Lung (tissue), 12 donors: ENCODE measurements around the gene MAP2. TPM values are rescaled to one million over a fixed set of nuclear protein-coding genes. Genes with fewer than 3 reads are reported as not detected.

ENCODE experiments used
- ATAC-seq: fragments of 200-7000 bp; cut with Tn5 transposase; one replicate; pipeline ENCODE4 v1.9.1; 2020; ENCODE audit warnings: moderate number of reproducible peaks; ENCODE audit not compliant: insufficient read depth, low FRiP score
- DNase-seq, 3 donors: peaks; one replicate each; pipeline ENCODE4 v3.0.0-alpha.2; 2013 to 2017
- H3K27ac ChIP-seq, 2 donors: one replicate each; pipeline ENCODE4 v1.5.1; 2013; ENCODE audit warnings: mild to moderate bottlenecking in 2 of 2, moderate library complexity in 2 of 2, control low read depth in 1 of 2, inconsistent platforms in 1 of 2, low read depth in 1 of 2, low read length in 1 of 2
- H3K27me3 ChIP-seq, 3 donors: one replicate each; pipeline ENCODE4 v1.5.1; 2013; ENCODE audit warnings: low read length in 2 of 3; ENCODE audit not compliant: control insufficient read depth in 3 of 3, insufficient read depth in 3 of 3
- H3K36me3 ChIP-seq, 4 donors: one replicate each; pipeline ENCODE4 v1.5.1; 2013; ENCODE audit warnings: low read length in 4 of 4, mild to moderate bottlenecking in 1 of 4, moderate library complexity in 1 of 4; ENCODE audit not compliant: control insufficient read depth in 4 of 4, insufficient read depth in 4 of 4
- H3K4me1 ChIP-seq, 5 donors: one replicate each; pipeline ENCODE4 v1.5.1; 2013; ENCODE audit warnings: low read length in 5 of 5, mild to moderate bottlenecking in 2 of 5, moderate library complexity in 1 of 5; ENCODE audit not compliant: control insufficient read depth in 5 of 5, insufficient read depth in 5 of 5
- H3K4me3 ChIP-seq: one replicate; pipeline ENCODE4 v1.5.1; 2013; ENCODE audit warnings: mild to moderate bottlenecking, control low read depth, moderate library complexity
- H3K9ac ChIP-seq, 2 donors: one replicate each; pipeline ENCODE4 v1.5.1; 2013; ENCODE audit warnings: low read length in 2 of 2, control low read depth in 1 of 2; ENCODE audit not compliant: insufficient read depth in 1 of 2
- H3K9me3 ChIP-seq, 4 donors: one replicate each; pipeline ENCODE4 v1.5.1; 2013; ENCODE audit warnings: low read length in 3 of 4, mild to moderate bottlenecking in 1 of 4, moderate library complexity in 1 of 4; ENCODE audit not compliant: control insufficient read depth in 4 of 4, insufficient read depth in 3 of 4
- WGBS, 2 donors: extraction: QIAGEN DNeasy Blood & Tissue Kit; methylation state at CpG; one replicate each; pipeline ENCODE4 v1.1.7; 2013; 5-methylcytosine and 5-hydroxymethylcytosine counted together
- polyA plus RNA-seq, 2 donors: library from polyadenylated mRNA; stranded (reverse); fragments of 200-250 nt; gene quantifications; one replicate each; pipeline ENCODE4 v1.2.1, GENCODE V29; 2013
- total RNA-seq, 2 donors: library from RNA; depleted of rRNA in 1 of 2; stranded (reverse); fragments of >200 nt in 1 of 2; gene quantifications; one replicate each; pipeline ENCODE4 v1.2.1, GENCODE V29; 2014 to 2021
- TF ChIP-seq, protein P1 (sequence below): IDR thresholded peaks from 2 replicates; pipeline ENCODE4 v1.5.1; 2012; ENCODE audit warnings: mild to moderate bottlenecking; ENCODE audit errors: control extremely low read depth, extremely low read depth
- donor health status: control.
- donor health status: control.
- donor health status: Bipolar disorder and iron deficiency.
- donor health status: healthy.
- donor health status: DM: yes; HTN: yes; CAD: no.

MAP2 gene
- total and polyA plus RNA-seq, 4 donors, result 6.5 to 18.7 (median 9.6) TPM

DNA sequence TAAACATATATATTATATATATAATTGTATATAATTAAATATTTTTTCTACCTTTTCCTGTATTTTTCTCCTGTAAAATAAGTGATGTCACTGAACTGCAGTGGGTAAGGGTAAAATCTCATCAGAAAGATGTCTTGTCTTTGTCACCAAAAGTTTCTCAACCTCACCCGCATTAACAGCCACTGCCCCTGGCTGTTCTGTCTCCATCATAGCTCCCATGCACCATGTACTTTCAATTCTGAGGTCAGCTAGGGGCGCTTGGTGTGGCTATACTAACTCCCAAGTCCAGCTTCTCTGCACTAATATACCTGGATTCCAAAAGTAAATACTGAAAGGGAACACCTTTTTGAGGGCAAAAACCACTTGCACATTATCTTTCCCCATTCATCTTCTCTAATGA, 46.6 kb downstream of the MAP2 start:
- no peak for ATAC-seq
- H3K27me3 ChIP-seq, result no peaks in the 10 kb centered on the region
- DNase-seq, result no peak
- no peak overlapping the region for H3K27ac ChIP-seq
- no peak overlapping the region for H3K4me3 ChIP-seq
- no peaks in the 10 kb centered on the region for H3K9me3 ChIP-seq
- TF ChIP-seq, protein P1, sequence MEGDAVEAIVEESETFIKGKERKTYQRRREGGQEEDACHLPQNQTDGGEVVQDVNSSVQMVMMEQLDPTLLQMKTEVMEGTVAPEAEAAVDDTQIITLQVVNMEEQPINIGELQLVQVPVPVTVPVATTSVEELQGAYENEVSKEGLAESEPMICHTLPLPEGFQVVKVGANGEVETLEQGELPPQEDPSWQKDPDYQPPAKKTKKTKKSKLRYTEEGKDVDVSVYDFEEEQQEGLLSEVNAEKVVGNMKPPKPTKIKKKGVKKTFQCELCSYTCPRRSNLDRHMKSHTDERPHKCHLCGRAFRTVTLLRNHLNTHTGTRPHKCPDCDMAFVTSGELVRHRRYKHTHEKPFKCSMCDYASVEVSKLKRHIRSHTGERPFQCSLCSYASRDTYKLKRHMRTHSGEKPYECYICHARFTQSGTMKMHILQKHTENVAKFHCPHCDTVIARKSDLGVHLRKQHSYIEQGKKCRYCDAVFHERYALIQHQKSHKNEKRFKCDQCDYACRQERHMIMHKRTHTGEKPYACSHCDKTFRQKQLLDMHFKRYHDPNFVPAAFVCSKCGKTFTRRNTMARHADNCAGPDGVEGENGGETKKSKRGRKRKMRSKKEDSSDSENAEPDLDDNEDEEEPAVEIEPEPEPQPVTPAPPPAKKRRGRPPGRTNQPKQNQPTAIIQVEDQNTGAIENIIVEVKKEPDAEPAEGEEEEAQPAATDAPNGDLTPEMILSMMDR, result no peak
- 91 to 96% methylated on average over 2 of the region's 2 CpGs for WGBS, 2 donors
- no peaks in the 10 kb centered on the region for H3K36me3 ChIP-seq
- no peak overlapping the region for H3K9ac ChIP-seq
- H3K4me1 ChIP-seq, result peaks cover 0 to 6% (median 0%) of the 10 kb centered on the region in 5 donors

DNA sequence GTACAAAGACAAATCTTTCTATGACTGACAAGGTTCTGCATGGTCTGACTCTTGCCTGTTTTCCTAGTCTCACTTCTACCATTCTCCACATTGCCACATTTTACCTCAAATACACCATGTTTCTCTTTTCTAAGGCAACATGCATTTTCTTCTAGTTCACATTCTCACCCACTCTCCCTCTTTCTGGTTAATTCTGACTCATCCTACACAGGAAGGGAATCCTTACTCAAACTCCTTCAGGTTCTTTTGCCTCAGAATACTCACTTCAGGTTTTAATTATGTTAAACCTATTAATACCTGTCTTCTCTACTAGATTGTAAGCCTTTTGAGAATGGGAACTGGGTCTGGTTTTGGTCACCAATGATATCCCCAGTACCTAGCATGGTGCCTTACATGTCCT, 47.2 kb downstream of the MAP2 start:
- H3K4me3 ChIP-seq, result no peak overlapping the region
- TF ChIP-seq, protein P1, result no peak
- H3K9ac ChIP-seq, result no peak overlapping the region
- H3K36me3 ChIP-seq, result no peaks in the 10 kb centered on the region
- H3K4me1 ChIP-seq, result peaks cover 0 to 6% (median 0%) of the 10 kb centered on the region in 5 donors
- no peak overlapping the region for H3K27ac ChIP-seq
- H3K9me3 ChIP-seq, result no peaks in the 10 kb centered on the region
- no peaks in the 10 kb centered on the region for H3K27me3 ChIP-seq
- ATAC-seq (no peak), DNase-seq (no peak)

DNA sequence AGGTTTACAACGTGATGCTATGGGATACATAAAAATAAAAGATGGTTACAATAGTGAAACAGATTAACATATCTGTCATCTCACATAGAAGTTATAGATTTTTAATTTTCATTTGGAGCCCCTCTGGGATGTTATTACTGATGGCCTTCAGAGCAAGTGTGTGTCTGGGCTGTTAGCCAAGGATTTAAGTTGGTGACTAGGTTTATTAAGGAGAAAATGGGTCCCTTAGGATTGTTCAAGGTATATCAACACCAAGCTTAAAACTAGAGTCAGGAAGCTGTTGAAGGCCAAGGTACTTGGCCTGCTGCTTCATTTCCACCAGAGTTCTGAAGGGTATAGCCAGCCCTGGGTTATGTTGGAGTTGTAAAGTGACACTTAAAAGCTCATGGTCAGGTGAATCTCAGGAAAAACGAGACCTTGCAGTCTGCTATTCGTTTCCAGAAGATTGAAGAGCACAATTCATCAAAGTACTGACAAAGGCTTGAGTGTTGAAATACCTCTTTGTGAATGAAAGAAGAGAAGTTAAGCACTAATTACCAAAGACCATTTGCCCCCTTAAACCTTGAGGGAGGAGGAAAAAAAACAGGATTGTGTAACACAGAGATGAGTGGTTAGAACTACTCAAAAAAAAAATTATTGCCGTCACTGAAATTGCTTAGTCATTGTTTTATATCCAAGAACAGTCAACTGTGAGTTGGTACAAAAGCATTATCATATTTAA, 48.4 kb downstream of the MAP2 start:
- ATAC-seq, result no peak
- no peak for DNase-seq
- no peaks in the 10 kb centered on the region for H3K9me3 ChIP-seq
- no peak overlapping the region for H3K9ac ChIP-seq
- H3K27ac ChIP-seq, result peak overlapping the region in 1 of 2 donors; percentile 9
- H3K36me3 ChIP-seq, result no peaks in the 10 kb centered on the region
- 31 to 41% methylated on average over 4 of the region's 4 CpGs for WGBS, 2 donors
- TF ChIP-seq, protein P1, result no peak
- H3K4me3 ChIP-seq, result no peak overlapping the region
- no peaks in the 10 kb centered on the region for H3K27me3 ChIP-seq
- H3K4me1 ChIP-seq, result peaks cover 0 to 9% (median 0%) of the 10 kb centered on the region in 5 donors

DNA sequence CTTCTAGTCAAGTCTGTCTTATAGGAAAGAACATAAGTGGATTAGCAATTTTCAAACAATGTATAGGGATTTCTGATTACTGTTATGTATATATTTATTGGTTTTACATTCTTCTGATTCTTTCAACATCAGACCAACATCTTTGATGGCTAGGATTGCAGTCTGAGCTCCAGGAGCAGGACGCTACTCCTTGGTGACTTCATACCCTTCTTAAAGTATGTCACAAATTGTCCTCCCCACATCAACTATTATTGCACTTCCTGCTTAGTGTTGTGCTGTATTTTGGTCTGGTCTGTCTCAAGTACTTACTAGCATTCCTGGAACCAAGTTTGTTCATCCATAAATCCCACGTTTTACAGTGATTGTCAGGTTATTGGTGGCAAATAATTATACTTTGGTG, 49.0 kb downstream of the MAP2 start:
- TF ChIP-seq, protein P1, result no peak

More for the DNA sequence above, 49.0 kb downstream of the MAP2 start:
- no peak for ATAC-seq
- Histone ChIP-seq H3K36me3 (no peaks in the 10 kb centered on the region), H3K27me3 (no peaks in the 10 kb centered on the region), H3K9me3 (no peaks in the 10 kb centered on the region), H3K4me3 (no peak overlapping the region), H3K9ac (no peak overlapping the region), H3K27ac (peak overlapping the region in 1 of 2 donors; percentile 2), H3K4me1 (peaks cover 0 to 9% (median 0%) of the 10 kb centered on the region in 5 donors)
- WGBS, 2 donors, result 31 to 47% methylated on average over 2 of the region's 2 CpGs
- no peak for DNase-seq
